GM12891 (cell line): ENCODE measurements around the gene BST2.

Experiments used
- POLR2A ChIP-seq: IDR thresholded peaks from 2 replicates; pipeline ENCODE4 v1.6.1; 2011; ENCODE audit warnings: low read depth, low read length, control low read depth
- POLR2AphosphoS5 ChIP-seq: IDR thresholded peaks from 2 replicates; pipeline ENCODE4 v1.6.1; 2011; ENCODE audit warnings: low read depth, low read length, control low read depth
- POU2F2 ChIP-seq: IDR thresholded peaks from 2 replicates; pipeline ENCODE4 v1.6.1; 2011; ENCODE audit warnings: low read depth, mild to moderate bottlenecking, control low read depth, low read length, moderate library complexity
- SPI1 ChIP-seq: IDR thresholded peaks from 2 replicates; pipeline ENCODE4 v1.6.1; 2011; ENCODE audit warnings: low read depth, low read length, control low read depth
- TAF1 ChIP-seq: IDR thresholded peaks from 2 replicates; pipeline ENCODE4 v1.6.1; 2011; ENCODE audit warnings: low read depth, low read length, control low read depth

- TF ChIP-seq POLR2AphosphoS5 = no peak
- TF ChIP-seq POU2F2 = no peak
- no peak for TF ChIP-seq POLR2A
- TF ChIP-seq SPI1 = no peak
- TF ChIP-seq TAF1 = no peak
Measured at GRCh38 chr19:17393914-17394313, 11.5 kb downstream of the BST2 start, which contains the start of gene CCDC194.
